SK-N-SH (cell line): ENCODE results near the gene ALS2CL. TPM values are rescaled to one million over a fixed set of nuclear protein-coding genes. Genes with fewer than 3 reads are reported as not detected.
"Not testable (repeated sequence)": the region's sequence is repeated elsewhere in the genome, so short reads cannot be mapped to it uniquely, and the experiment has no call there.

ENCODE experiments used
- CTCF ChIA-PET: fragments of 300-600, 350-600 bp; formaldehyde crosslinking; extraction: SDS; loops from one replicate; lab custom pipeline; 2021; lab: Yijun Ruan, JAX
- POLR2A ChIA-PET: fragments of 350-600 bp; sonication (Branson Sonifier 250); formaldehyde crosslinking; extraction: SDS; loops from one replicate; lab custom pipeline; 2020; ENCODE audit warnings: antibody characterized with exemption, inconsistent platforms; lab: Yijun Ruan, JAX
- DNase-seq: peaks from one replicate; pipeline ENCODE4 v3.0.0; 2012
- H2AFZ ChIP-seq: fragments of 200-600 bp; sonication (generic); 2 replicates; pipeline ENCODE4 v1.8.1; 2016; ENCODE audit warnings: antibody characterized with exemption, mild to moderate bottlenecking, low read depth
- H3F3A ChIP-seq: fragments of 200-600 bp; sonication (generic); replicated peaks from 2 replicates; pipeline ENCODE3; 2016; ENCODE audit warnings: antibody characterized with exemption, mild to moderate bottlenecking; ENCODE audit not compliant: insufficient read depth
- H3K27ac ChIP-seq, 2 experiments: fragments of 200-500 bp in 1 of 2; fragments of 200-600 bp in 1 of 2; sonication (Bioruptor generic) in 1 of 2; sonication (generic), shearing (Covaris generic) in 1 of 2; 2 replicates each; pipeline versions ENCODE4 v1.5.1 to v1.6.1; 2014 to 2016; ENCODE audit warnings: low read depth in 2 of 2, inconsistent platforms in 1 of 2, low read length in 1 of 2, mild to moderate bottlenecking in 1 of 2, mixed read lengths in 1 of 2
- H3K27me3 ChIP-seq: fragments of 200-600 bp; sonication (generic), shearing (Covaris generic); 2 replicates; pipeline ENCODE4 v1.6.1; 2016; ENCODE audit warnings: mixed run types; ENCODE audit not compliant: insufficient read depth
- H3K36me3 ChIP-seq, 2 experiments: fragments of 200-500 bp in 1 of 2; fragments of 200-600 bp in 1 of 2; sonication (Bioruptor generic) in 1 of 2; sonication (generic) in 1 of 2; replicated peaks in 1 of 2; 2 replicates each; pipeline versions ENCODE3 to v1.5.1; 2014 to 2016; ENCODE audit warnings: low read length in 1 of 2, mild to moderate bottlenecking in 1 of 2; ENCODE audit not compliant: insufficient read depth in 2 of 2, control insufficient read depth in 1 of 2
- H3K4me1 ChIP-seq, 2 experiments: fragments of 200-500 bp in 1 of 2; fragments of 200-600 bp in 1 of 2; sonication (Bioruptor generic) in 1 of 2; sonication (generic), shearing (Covaris generic) in 1 of 2; 2 replicates each; pipeline versions ENCODE4 v1.5.1 to v1.6.1; 2014 to 2016; ENCODE audit warnings: low read depth in 1 of 2, low read length in 1 of 2, mixed run types in 1 of 2; ENCODE audit not compliant: insufficient read depth in 2 of 2, control insufficient read depth in 1 of 2
- H3K4me2 ChIP-seq: fragments of 200-600 bp; sonication (generic), shearing (Covaris generic); 2 replicates; pipeline ENCODE4 v1.6.1; 2017; ENCODE audit warnings: mixed run types
- H3K4me3 ChIP-seq, 2 experiments: fragments of 200-500 bp in 1 of 2; fragments of 200-600 bp in 1 of 2; sonication (Bioruptor generic) in 1 of 2; sonication (generic), shearing (Covaris generic) in 1 of 2; 2 replicates each; pipeline versions ENCODE4 v1.5.1 to v1.8.1; 2014 to 2016; ENCODE audit warnings: low read depth in 2 of 2, inconsistent platforms in 1 of 2, low read length in 1 of 2, mild to moderate bottlenecking in 1 of 2, mixed read lengths in 1 of 2, moderate library complexity in 1 of 2
- H3K79me2 ChIP-seq: fragments of 200-600 bp; sonication (generic); 2 replicates; pipeline ENCODE4 v1.8.1; 2017; ENCODE audit warnings: mild to moderate bottlenecking; ENCODE audit not compliant: insufficient read depth
- H3K9ac ChIP-seq: fragments of 200-600 bp; sonication (generic); 2 replicates; pipeline ENCODE4 v1.6.1; 2017; ENCODE audit warnings: mixed run types
- H3K9me2 ChIP-seq: fragments of 200-600 bp; sonication (generic); 2 replicates; pipeline ENCODE4 v1.6.1; 2017; ENCODE audit warnings: mixed run types
- H3K9me3 ChIP-seq: fragments of 200-600 bp; sonication (generic); 2 replicates; pipeline ENCODE4 v1.6.1; 2017; ENCODE audit warnings: mixed run types, mild to moderate bottlenecking, moderate library complexity
- H4K20me1 ChIP-seq: fragments of 200-600 bp; sonication (generic); 2 replicates; pipeline ENCODE4 v1.6.1; 2017; ENCODE audit warnings: mild to moderate bottlenecking, mixed run types; ENCODE audit not compliant: insufficient read depth
- ELF1 ChIP-seq: IDR thresholded peaks from 2 replicates; pipeline ENCODE4 v1.4.0; 2012
- EZH2phosphoT487 ChIP-seq: fragments of 200-600 bp; sonication (generic); IDR thresholded peaks from 2 replicates; pipeline ENCODE4 v1.6.1; 2017; ENCODE audit warnings: low read depth, mixed run types, mild to moderate bottlenecking, antibody characterized with exemption, moderate library complexity, borderline replicate concordance
- GABPA ChIP-seq: IDR thresholded peaks from 2 replicates; pipeline ENCODE4 v1.4.0; 2012; ENCODE audit warnings: low read depth, mild to moderate bottlenecking
- GATA2 ChIP-seq: sonication (generic); formaldehyde crosslinking; IDR thresholded peaks from 2 replicates; pipeline ENCODE4 v1.5.0; 2020; ENCODE audit warnings: mild to moderate bottlenecking, missing genetic modification reagents
- NRF1 ChIP-seq: IDR thresholded peaks from 2 replicates; pipeline ENCODE4 v1.6.1; 2012; ENCODE audit warnings: low read depth, mild to moderate bottlenecking, low read length
- PBX3 ChIP-seq: IDR thresholded peaks from 2 replicates; pipeline ENCODE4; 2012
- RFX5 ChIP-seq: IDR thresholded peaks from 2 replicates; pipeline ENCODE4 v1.6.1; 2012; ENCODE audit warnings: mild to moderate bottlenecking, improper control_type of control experiment, low read length
- SIN3A ChIP-seq: IDR thresholded peaks from 2 replicates; pipeline ENCODE4 v1.6.1; 2012; ENCODE audit warnings: low read depth, mild to moderate bottlenecking, low read length, moderate library complexity, borderline replicate concordance
- TCF12 ChIP-seq: IDR thresholded peaks from 2 replicates; pipeline ENCODE4 v1.4.0; 2012
- YY1 ChIP-seq: IDR thresholded peaks from 2 replicates; pipeline ENCODE4 v1.4.0; 2012; ENCODE audit warnings: low read depth, mild to moderate bottlenecking
- whole genome bisulfite sequencing: methylation state at CpG from one replicate; pipeline ENCODE4 v1.1.6; 2017; ENCODE audit warnings: low lambda C conversion rate; 5-methylcytosine and 5-hydroxymethylcytosine counted together
- polyA plus RNA-seq, 3 experiments: library from polyadenylated mRNA; depleted of rRNA; stranded (reverse); fragments of >200 nt; gene quantifications; 2 replicates each; pipeline ENCODE4 v1.2.3, GENCODE V29; 2012
- TF ChIP-seq, protein P1 (sequence below): fragments of 150-350 bp; IDR thresholded peaks from 2 replicates; pipeline ENCODE4 v1.6.1; 2016; ENCODE audit warnings: mild to moderate bottlenecking, low read depth, low read length
- TF ChIP-seq, protein P2 (sequence below): IDR thresholded peaks from 2 replicates; pipeline ENCODE4 v1.4.0; 2012; ENCODE audit warnings: low read depth, borderline replicate concordance
- TF ChIP-seq, protein P3 (sequence below): IDR thresholded peaks from 2 replicates; pipeline ENCODE4 v1.6.1; 2012; ENCODE audit warnings: mild to moderate bottlenecking, low read depth, low read length, moderate library complexity

Gene ALS2CL
- polyA plus RNA-seq, 1 of the 3 experiments (the other 2 are of a cell fraction), result 0.18 TPM

- no peak for TF ChIP-seq RFX5
- no peak for TF ChIP-seq EZH2phosphoT487
- TF ChIP-seq, protein P1, sequence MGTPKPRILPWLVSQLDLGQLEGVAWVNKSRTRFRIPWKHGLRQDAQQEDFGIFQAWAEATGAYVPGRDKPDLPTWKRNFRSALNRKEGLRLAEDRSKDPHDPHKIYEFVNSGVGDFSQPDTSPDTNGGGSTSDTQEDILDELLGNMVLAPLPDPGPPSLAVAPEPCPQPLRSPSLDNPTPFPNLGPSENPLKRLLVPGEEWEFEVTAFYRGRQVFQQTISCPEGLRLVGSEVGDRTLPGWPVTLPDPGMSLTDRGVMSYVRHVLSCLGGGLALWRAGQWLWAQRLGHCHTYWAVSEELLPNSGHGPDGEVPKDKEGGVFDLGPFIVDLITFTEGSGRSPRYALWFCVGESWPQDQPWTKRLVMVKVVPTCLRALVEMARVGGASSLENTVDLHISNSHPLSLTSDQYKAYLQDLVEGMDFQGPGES, result no peak
- TF ChIP-seq PBX3, result no peak
- no peak for TF ChIP-seq GATA2 (CRISPR knock-in tag)
- TF ChIP-seq YY1, result no peak
- TF ChIP-seq, protein P2, sequence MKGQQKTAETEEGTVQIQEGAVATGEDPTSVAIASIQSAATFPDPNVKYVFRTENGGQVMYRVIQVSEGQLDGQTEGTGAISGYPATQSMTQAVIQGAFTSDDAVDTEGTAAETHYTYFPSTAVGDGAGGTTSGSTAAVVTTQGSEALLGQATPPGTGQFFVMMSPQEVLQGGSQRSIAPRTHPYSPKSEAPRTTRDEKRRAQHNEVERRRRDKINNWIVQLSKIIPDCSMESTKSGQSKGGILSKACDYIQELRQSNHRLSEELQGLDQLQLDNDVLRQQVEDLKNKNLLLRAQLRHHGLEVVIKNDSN, result no peak
- no peak for TF ChIP-seq ELF1
- TF ChIP-seq NRF1, result no peak
- TF ChIP-seq, protein P3, sequence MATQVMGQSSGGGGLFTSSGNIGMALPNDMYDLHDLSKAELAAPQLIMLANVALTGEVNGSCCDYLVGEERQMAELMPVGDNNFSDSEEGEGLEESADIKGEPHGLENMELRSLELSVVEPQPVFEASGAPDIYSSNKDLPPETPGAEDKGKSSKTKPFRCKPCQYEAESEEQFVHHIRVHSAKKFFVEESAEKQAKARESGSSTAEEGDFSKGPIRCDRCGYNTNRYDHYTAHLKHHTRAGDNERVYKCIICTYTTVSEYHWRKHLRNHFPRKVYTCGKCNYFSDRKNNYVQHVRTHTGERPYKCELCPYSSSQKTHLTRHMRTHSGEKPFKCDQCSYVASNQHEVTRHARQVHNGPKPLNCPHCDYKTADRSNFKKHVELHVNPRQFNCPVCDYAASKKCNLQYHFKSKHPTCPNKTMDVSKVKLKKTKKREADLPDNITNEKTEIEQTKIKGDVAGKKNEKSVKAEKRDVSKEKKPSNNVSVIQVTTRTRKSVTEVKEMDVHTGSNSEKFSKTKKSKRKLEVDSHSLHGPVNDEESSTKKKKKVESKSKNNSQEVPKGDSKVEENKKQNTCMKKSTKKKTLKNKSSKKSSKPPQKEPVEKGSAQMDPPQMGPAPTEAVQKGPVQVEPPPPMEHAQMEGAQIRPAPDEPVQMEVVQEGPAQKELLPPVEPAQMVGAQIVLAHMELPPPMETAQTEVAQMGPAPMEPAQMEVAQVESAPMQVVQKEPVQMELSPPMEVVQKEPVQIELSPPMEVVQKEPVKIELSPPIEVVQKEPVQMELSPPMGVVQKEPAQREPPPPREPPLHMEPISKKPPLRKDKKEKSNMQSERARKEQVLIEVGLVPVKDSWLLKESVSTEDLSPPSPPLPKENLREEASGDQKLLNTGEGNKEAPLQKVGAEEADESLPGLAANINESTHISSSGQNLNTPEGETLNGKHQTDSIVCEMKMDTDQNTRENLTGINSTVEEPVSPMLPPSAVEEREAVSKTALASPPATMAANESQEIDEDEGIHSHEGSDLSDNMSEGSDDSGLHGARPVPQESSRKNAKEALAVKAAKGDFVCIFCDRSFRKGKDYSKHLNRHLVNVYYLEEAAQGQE, result peak; percentile 92
- TF ChIP-seq GABPA, result no peak
- TF ChIP-seq TCF12, result no peak
- TF ChIP-seq SIN3A, result no peak
Observed at GRCh38 chr3:46705022-46705530, 11.6 kb upstream of the ALS2CL start (continued).

- POLR2A ChIA-PET, H3F3A ChIP-seq, H3K4me3 ChIP-seq, H3K36me3 ChIP-seq, DNase-seq, H3K79me2 ChIP-seq, H3K4me2 ChIP-seq, H3K27ac ChIP-seq, H2AFZ ChIP-seq, H4K20me1 ChIP-seq, H3K9ac ChIP-seq, H3K9me2 ChIP-seq, H3K9me3 ChIP-seq: not testable (repeated sequence)
- H3K4me1 ChIP-seq, result peaks cover 0 to 40% of the 10 kb centered on the region in 2 experiments; a peak in 1 of 4 replicates
- H3K27me3 ChIP-seq, result peaks cover 14% of the 10 kb centered on the region
- 60% methylated on average over 2 of the region's 7 CpGs for WGBS
- CTCF ChIA-PET, result interaction anchor here (1.4 to 4.2 kb wide), 3 partner anchors 205 to 215 kb away, joined by 3 to 52 read pairs (median 44); no protein-coding TSS in a partner anchor
Observed at GRCh38 chr3:46704346-46704745, 10.9 kb upstream of the ALS2CL start.
